PC-3 (cell line): ENCODE results near the gene DIPK1C. TPM values are rescaled to one million over a fixed set of nuclear protein-coding genes. Genes with fewer than 3 reads are reported as not detected.

Experiments used
- ATAC-seq: fragments of 200-7000 bp; cut with Tn5 transposase; 2 replicates; pipeline ENCODE4 v1.9.1; 2020; ENCODE audit warnings: mild to moderate bottlenecking, moderate library complexity
- BruUV-seq: library from RNA; stranded (reverse); fragments of 400-500 nt; replicated peaks from 2 replicates; lab custom pipeline; 2021; lab: Mats Ljungman, UMichigan
- CTCF ChIA-PET: fragments of 300-600 bp; sonication (Branson Sonifier 250); formaldehyde crosslinking; loops from one replicate; lab custom pipeline; 2022; ENCODE audit warnings: antibody characterized with exemption; lab: Charles Lee
- POLR2A ChIA-PET: fragments of 300-600 bp; sonication (Branson Sonifier 250); formaldehyde crosslinking; loops from one replicate; lab custom pipeline; 2022; ENCODE audit warnings: antibody characterized with exemption; ENCODE audit not compliant: unreplicated experiment; lab: Charles Lee
- DNase-seq: peaks from one replicate; pipeline ENCODE4 v3.0.0-alpha.2; 2015
- H2AFZ ChIP-seq: fragments of 300-600 bp; sonication (generic); 2 replicates; pipeline ENCODE4 v1.6.0; 2016; ENCODE audit warnings: antibody characterized with exemption, low read length
- H3F3A ChIP-seq: fragments of 300-600 bp; sonication (generic); one replicate; pipeline ENCODE4 v1.6.0; 2017; ENCODE audit warnings: antibody characterized with exemption, low read length, control low read depth, mild to moderate bottlenecking; ENCODE audit not compliant: unreplicated experiment
- H3K27ac ChIP-seq: fragments of 300-600 bp; sonication (generic); 2 replicates; pipeline ENCODE4 v1.5.1; 2016; ENCODE audit warnings: mild to moderate bottlenecking, low read length
- H3K27me3 ChIP-seq: fragments of 300-600 bp; sonication (generic); 2 replicates; pipeline ENCODE4 v1.6.1; 2016; ENCODE audit warnings: low read length, mixed read lengths
- H3K36me3 ChIP-seq: fragments of 300-600 bp; sonication (generic); 2 replicates; pipeline ENCODE4 v1.6.1; 2016; ENCODE audit warnings: low read depth, mixed run types, low read length, mixed read lengths
- H3K4me1 ChIP-seq: fragments of 300-600 bp; sonication (generic); 2 replicates; pipeline ENCODE4 v1.5.1; 2016; ENCODE audit warnings: low read length; ENCODE audit not compliant: insufficient read depth
- H3K4me2 ChIP-seq: fragments of 300-600 bp; sonication (generic); 2 replicates; pipeline ENCODE4 v1.6.0; 2016; ENCODE audit warnings: low read length
- H3K4me3 ChIP-seq: fragments of 300-600 bp; sonication (generic); 2 replicates; pipeline ENCODE4 v1.5.1; 2016; ENCODE audit warnings: mild to moderate bottlenecking, low read length, mixed read lengths
- H3K79me2 ChIP-seq: fragments of 300-600 bp; sonication (generic); 2 replicates; pipeline ENCODE4 v1.6.1; 2017; ENCODE audit warnings: low read length, mixed read lengths
- H3K9ac ChIP-seq: fragments of 300-600 bp; sonication (generic); 2 replicates; pipeline ENCODE4 v1.6.0; 2016; ENCODE audit warnings: mild to moderate bottlenecking, low read length
- H3K9me2 ChIP-seq: fragments of 300-600 bp; sonication (generic); replicated peaks from 2 replicates; pipeline ENCODE4 v1.6.1; 2016; ENCODE audit warnings: mixed run types, low read length, mixed read lengths
- H3K9me3 ChIP-seq: fragments of 300-600 bp; sonication (generic); 2 replicates; pipeline ENCODE4 v1.6.1; 2016; ENCODE audit warnings: low read length, mixed read lengths
- H4K20me1 ChIP-seq: fragments of 300-600 bp; sonication (generic); 2 replicates; pipeline ENCODE4 v1.6.1; 2016; ENCODE audit warnings: low read length, mixed read lengths
- EZH2 ChIP-seq: fragments of 300-600 bp; sonication (generic); IDR thresholded peaks from one replicate; pipeline ENCODE4 v1.6.1; 2017; ENCODE audit warnings: antibody characterized with exemption, mild to moderate bottlenecking, low read length; ENCODE audit not compliant: unreplicated experiment
- EZH2phosphoT487 ChIP-seq: fragments of 300-600 bp; sonication (generic); IDR thresholded peaks from 2 replicates; pipeline ENCODE4 v1.6.1; 2018; ENCODE audit warnings: mild to moderate bottlenecking, antibody characterized with exemption, low read length, borderline replicate concordance
- intact Hi-C: fragments of 100-400 bp; cut with micrococcal nuclease; formaldehyde crosslinking; loops from 2 replicates; pipeline ENCODE4 v1.9.0; 2023
- total RNA-seq: library from RNA; depleted of rRNA; stranded (reverse); fragments of >200 nt; gene quantifications from 2 replicates; pipeline ENCODE4 v1.2.3, GENCODE V29; 2014
- TF ChIP-seq, protein P1 (sequence below): fragments of 300-600 bp; sonication (generic); conservative IDR thresholded peaks from 2 replicates; pipeline ENCODE4 v1.5.1; 2017; ENCODE audit warnings: antibody characterized with exemption, low read depth, mild to moderate bottlenecking, low read length

DIPK1C gene
- total RNA-seq, 1 experiment from 2014 or later = not detected

- Histone ChIP-seq H2AFZ (no peak overlapping the region), H3K4me1 (no peaks in the 10 kb centered on the region), H3K9ac (no peak overlapping the region), H3K9me3 (no peaks in the 10 kb centered on the region), H3F3A (no peaks in the 10 kb centered on the region), H3K27me3 (peaks cover 96% of the 10 kb centered on the region), H3K9me2 (no peaks in the 10 kb centered on the region), H3K4me3 (no peak overlapping the region), H4K20me1 (no peaks in the 10 kb centered on the region), H3K4me2 (no peak overlapping the region), H3K79me2 (no peaks in the 10 kb centered on the region), H3K27ac (no peak overlapping the region), H3K36me3 (no peaks in the 10 kb centered on the region)
- no TSS peak for BruUV-seq
- no peak for ATAC-seq
- TF ChIP-seq, protein P1, sequence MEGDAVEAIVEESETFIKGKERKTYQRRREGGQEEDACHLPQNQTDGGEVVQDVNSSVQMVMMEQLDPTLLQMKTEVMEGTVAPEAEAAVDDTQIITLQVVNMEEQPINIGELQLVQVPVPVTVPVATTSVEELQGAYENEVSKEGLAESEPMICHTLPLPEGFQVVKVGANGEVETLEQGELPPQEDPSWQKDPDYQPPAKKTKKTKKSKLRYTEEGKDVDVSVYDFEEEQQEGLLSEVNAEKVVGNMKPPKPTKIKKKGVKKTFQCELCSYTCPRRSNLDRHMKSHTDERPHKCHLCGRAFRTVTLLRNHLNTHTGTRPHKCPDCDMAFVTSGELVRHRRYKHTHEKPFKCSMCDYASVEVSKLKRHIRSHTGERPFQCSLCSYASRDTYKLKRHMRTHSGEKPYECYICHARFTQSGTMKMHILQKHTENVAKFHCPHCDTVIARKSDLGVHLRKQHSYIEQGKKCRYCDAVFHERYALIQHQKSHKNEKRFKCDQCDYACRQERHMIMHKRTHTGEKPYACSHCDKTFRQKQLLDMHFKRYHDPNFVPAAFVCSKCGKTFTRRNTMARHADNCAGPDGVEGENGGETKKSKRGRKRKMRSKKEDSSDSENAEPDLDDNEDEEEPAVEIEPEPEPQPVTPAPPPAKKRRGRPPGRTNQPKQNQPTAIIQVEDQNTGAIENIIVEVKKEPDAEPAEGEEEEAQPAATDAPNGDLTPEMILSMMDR = no peak
- intact Hi-C loops = no loop called here
- CTCF ChIA-PET = no interaction called here
- DNase-seq = no peak
- POLR2A ChIA-PET = no interaction called here
Observed at GRCh38 chr18:74413836-74414235, 43.3 kb downstream of the DIPK1C start.

- BruUV-seq = no TSS peak
- no peaks in the 10 kb centered on the region for H4K20me1 ChIP-seq
- ATAC-seq (no peak), DNase-seq (no peak)
- no peak overlapping the region for H3K27ac ChIP-seq
- ChIA-PET CTCF (no interaction called here), POLR2A (no interaction called here)
- no peaks in the 10 kb centered on the region for H3K36me3 ChIP-seq
- H3K4me2 ChIP-seq = no peak overlapping the region
- intact Hi-C loops = no loop called here
- no peak overlapping the region for H2AFZ ChIP-seq
- H3K4me1 ChIP-seq = no peaks in the 10 kb centered on the region
- H3K27me3 ChIP-seq = peaks cover 96% of the 10 kb centered on the region
- H3K9me2 ChIP-seq = no peaks in the 10 kb centered on the region
- no peaks in the 10 kb centered on the region for H3K79me2 ChIP-seq
- no peak overlapping the region for H3K4me3 ChIP-seq
- H3F3A ChIP-seq = no peaks in the 10 kb centered on the region
- no peaks in the 10 kb centered on the region for H3K9me3 ChIP-seq
- H3K9ac ChIP-seq = no peak overlapping the region
- no peak for TF ChIP-seq EZH2phosphoT487
- TF ChIP-seq, protein P1 = no peak
- no peak for TF ChIP-seq EZH2
Observed at GRCh38 chr18:74412116-74412880, 44.8 kb downstream of the DIPK1C start.

- Histone ChIP-seq H3K27me3 (peaks cover 96% of the 10 kb centered on the region), H3K36me3 (no peaks in the 10 kb centered on the region), H3K9ac (no peak overlapping the region), H3K4me1 (no peaks in the 10 kb centered on the region), H3K4me2 (no peak overlapping the region), H3K9me2 (no peaks in the 10 kb centered on the region), H3K9me3 (no peaks in the 10 kb centered on the region), H4K20me1 (no peaks in the 10 kb centered on the region), H3K27ac (no peak overlapping the region), H3K4me3 (no peak overlapping the region), H2AFZ (no peak overlapping the region), H3K79me2 (no peaks in the 10 kb centered on the region), H3F3A (no peaks in the 10 kb centered on the region)
- DNase-seq (no peak), ATAC-seq (no peak)
- ChIA-PET POLR2A (no interaction called here), CTCF (no interaction called here)
- no peak for TF ChIP-seq EZH2phosphoT487
- TF ChIP-seq EZH2 = no peak
- TF ChIP-seq, protein P1 = no peak
- intact Hi-C loops = no loop called here
- no TSS peak for BruUV-seq
Observed at GRCh38 chr18:74411475-74411874, 45.6 kb downstream of the DIPK1C start.
